OCI-LY7 (cell line): Measurements from ENCODE around the gene HEATR5B.

ENCODE experiments used
- CTCF ChIP-seq: fragments of 200-600 bp; sonication (generic); conservative IDR thresholded peaks from 2 replicates; pipeline ENCODE4 v1.5.1; 2014; ENCODE audit warnings: mild to moderate bottlenecking, antibody characterized with exemption, low read length, moderate library complexity, mixed read lengths
- EZH2phosphoT487 ChIP-seq: fragments of 200-600 bp; sonication (generic); IDR thresholded peaks from 2 replicates; pipeline ENCODE4 v1.6.1; 2018; ENCODE audit warnings: low read depth, borderline replicate concordance, mild to moderate bottlenecking, mixed run types, antibody characterized with exemption, low read length, moderate library complexity, mixed read lengths

DNA sequence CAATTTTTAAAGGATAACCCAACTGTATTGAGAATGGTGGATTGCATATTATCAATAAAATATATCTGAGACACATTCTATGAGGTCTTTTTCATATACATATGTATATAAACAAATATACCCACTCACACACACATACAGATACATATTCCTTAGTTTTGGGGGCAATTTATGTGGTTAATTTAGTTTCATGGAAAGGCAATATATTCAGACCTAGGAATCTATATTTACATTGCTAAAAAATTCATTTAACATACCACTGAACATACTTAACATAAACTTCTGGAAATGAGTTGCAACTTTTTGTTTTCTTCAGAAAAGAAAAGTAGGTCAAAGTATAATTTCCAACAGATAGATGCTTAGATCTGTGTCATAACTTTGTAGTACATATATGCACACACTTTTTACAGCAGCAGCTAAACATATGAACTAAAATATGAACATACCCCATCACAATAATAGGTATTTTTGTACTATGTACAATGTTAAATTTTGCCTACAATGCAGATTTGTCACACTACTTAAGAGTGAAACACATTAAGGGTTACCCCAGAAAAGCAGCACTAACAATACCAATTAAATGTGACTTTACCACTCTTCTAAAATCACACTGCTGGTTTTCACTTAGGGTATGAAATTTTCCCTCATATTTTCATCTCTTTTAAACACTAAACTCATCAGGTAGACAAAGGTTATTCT lies 23.0 kb downstream of the HEATR5B start:
- TF ChIP-seq CTCF (no peak), EZH2phosphoT487 (no peak)
